NCI-H82 treated with DMSO at 0.1 percent for 48 hours (cell line): Measurements from ENCODE around the gene PIK3C2G.

ENCODE experiments used
- DNase-seq: peaks from one replicate; lab custom pipeline; 2025; ENCODE audit not compliant: unreplicated experiment; lab: John Stamatoyannopoulos, UW

The PIK3C2G gene

GRCh38 chr12:18546399-18546798, 285.1 kb downstream of the PIK3C2G start:
- no peak for DNase-seq

- no peak for DNase-seq
These were observed 288.3 kb downstream of the PIK3C2G start for GRCh38 chr12:18549598-18549997.

GRCh38 chr12:18551106-18551505, 289.8 kb downstream of the PIK3C2G start:
- DNase-seq, result no peak

GRCh38 chr12:18551701-18552100, 290.4 kb downstream of the PIK3C2G start:
- no peak for DNase-seq

DNA sequence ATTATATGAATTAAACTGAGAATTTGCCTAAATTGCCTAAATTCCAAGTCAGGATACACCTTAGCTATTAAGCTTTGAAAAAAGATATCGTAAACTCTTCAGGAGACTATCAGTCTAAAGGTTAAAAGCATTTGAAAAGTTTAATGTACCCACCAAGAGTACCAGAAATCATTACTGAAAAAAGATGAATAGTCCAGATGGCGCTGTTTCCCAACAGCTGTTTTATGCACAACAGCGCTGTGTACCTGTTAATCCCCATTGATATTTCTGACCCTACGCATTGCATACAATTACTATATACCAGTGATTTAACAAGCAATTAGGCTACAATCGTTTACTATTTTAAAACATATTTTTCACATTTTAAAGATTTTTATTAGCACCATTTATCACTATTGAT, 291.5 kb downstream of the PIK3C2G start:
- peak; percentile 27 for DNase-seq

DNA sequence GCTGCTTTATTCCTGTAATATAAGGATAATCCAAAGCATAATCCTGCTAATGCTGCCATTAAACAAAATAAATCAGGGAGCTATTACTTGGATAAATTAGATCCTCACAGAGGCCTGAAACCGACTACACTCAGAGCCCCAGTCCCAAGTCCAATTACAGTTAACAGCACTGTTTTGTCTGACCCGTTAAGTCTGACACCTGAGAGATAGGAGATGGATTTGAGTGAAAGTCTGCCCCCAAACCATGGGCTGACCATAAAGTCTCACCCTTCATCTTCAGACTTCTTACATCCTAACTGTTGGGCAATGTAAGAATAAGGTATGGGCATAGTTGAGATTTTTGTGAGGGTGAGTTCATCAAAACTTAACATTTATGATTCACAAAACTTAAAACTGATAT, 294.8 kb downstream of the PIK3C2G start:
- peak; percentile 99 for DNase-seq

GRCh38 chr12:18559242-18559641, 297.9 kb downstream of the PIK3C2G start:
- no peak for DNase-seq

DNA sequence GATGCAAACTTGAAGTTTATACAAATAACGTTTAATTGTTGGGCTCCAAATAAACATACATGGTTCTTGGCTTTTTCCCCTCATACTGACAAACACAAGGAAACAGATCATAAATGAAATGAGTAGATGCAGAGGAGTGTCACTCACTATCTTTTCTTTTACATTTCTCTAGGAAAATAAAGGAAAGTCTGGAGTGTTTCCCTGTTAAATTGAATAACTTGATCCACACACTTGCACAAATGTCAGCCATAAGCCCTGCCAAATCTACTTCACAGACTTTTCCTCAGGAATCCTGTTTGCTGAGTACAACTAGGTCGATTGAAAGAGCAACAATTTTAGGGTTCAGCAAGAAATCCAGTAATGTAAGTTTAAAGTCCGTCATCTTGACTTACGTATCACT, 301.2 kb downstream of the PIK3C2G start:
- DNase-seq, result no peak

DNA sequence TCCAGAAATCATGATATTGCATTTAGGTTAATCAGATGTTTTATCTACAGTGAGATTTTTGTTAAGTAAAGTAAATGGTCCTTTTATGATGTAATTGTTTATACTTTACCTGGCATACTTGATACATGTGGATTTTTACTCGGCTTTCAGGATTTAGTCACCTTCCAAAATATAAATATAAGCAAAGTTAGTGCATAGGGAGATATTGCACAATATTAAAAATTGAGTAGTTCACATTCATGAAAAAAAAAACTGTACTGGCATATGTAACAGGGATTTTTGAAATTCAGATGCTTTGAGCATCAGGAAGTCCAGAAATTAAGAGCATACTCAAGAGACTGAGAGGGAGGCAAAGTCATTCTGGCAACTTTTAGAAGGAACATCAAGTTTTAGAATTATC, 303.0 kb downstream of the PIK3C2G start:
- no peak for DNase-seq

- DNase-seq, result peak; percentile 86
These were observed 306.5 kb downstream of the PIK3C2G start for GRCh38 chr12:18567787-18568186.

- no peak for DNase-seq
These were observed 309.2 kb downstream of the PIK3C2G start for GRCh38 chr12:18570543-18570942.

GRCh38 chr12:18576104-18576626, 314.8 kb downstream of the PIK3C2G start:
- DNase-seq, result no peak

DNA sequence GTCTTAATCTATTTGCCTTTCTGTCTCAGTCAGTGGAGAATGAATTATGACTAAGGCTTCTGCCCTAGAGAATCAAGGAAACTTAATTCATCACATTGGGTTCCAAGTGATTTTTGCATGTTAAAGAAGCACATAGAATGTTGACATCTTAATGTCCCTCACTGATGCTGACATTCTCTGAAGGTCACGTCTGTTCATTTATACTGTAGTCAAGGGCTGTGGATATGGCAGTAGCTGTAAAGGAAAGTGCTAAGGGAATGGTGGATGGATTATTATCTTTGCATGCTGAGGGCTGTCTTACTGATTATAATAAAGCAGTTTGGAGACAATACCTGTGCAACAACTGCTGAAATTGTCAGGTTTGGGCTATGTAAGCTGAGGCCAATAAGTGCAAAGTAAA, 315.3 kb downstream of the PIK3C2G start:
- DNase-seq, result no peak

DNA sequence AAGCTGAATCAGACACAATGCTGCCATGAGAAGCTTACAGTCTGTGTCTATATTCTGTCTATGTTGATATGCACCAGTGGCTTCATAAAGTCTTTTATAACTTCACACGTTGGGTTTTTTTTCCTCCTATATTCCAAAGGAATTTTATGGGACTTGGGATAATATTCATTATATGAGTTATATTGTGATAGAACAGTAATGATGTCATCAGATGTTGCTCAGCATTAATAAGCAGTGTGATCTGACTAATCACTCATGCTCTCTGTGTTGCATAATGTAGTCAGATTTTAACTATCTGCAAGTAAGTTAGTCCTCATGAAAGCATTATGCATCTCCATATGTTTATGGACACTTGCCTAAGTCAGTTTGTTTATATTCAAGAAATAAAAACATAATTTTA, 316.9 kb downstream of the PIK3C2G start:
- no peak for DNase-seq

DNA sequence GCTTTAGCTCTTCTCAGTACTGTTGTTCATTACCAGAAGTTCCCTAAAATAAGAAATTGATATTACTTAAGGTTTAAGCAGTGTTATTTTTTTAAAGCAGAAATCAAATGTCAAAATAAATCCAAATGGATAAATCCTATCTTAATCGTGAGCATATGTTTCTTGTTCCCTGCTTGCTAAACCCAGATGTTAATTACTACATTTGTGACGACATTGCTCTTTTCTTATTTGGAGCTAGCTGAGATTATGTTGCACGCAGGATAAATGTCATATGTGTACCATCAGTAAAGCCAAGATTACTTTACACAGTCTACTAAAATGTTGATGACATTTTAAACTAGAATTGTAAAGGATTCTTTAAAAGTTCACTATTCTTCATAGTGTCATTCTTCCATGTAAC, 319.0 kb downstream of the PIK3C2G start:
- DNase-seq, result no peak

GRCh38 chr12:18580706-18581105, 319.4 kb downstream of the PIK3C2G start:
- DNase-seq, result no peak

- no peak for DNase-seq
These were observed 320.1 kb downstream of the PIK3C2G start for GRCh38 chr12:18581232-18581962.

DNA sequence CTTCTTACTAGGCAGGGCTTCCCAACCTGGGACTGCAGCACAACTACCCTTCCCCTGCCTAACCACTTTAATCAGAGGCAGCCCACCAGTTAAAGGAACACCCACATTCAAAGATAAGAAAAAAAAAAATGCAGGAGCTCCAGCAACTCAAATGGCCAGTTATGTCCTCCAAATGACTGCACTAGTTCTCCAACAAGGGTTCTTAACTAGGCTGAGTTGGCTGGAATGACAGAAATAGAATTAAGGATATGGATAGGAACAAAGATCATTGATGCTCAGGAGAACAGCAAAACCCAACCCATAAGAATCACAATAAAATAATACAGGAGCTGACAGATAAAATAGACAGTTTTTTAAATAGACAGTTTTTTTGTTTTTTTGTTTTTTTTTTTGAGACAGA, 322.3 kb downstream of the PIK3C2G start:
- DNase-seq, result no peak

GRCh38 chr12:18586581-18586980, 325.3 kb downstream of the PIK3C2G start:
- DNase-seq, result no peak

GRCh38 chr12:18589316-18589715, 328.0 kb downstream of the PIK3C2G start:
- DNase-seq, result no peak

DNA sequence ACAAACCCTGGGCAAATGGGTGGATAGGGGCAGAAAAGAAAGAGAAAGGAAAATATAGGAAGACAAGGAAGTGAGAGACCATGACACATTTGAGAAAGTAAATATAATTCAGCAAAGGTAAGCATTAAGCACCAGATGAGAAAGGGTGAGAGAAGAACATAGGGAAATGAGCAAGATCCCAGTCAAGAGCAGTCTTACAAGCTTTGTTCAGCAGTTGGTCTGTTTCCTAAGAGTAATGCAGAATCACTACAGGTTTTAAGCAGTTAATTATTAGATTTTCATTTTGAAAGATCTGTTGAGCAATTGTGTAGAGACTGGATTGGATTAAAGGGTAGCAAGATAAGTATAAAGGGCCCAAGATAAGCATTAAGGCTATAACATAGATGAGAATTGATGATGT, 330.2 kb downstream of the PIK3C2G start:
- no peak for DNase-seq

- DNase-seq, result peak; percentile 29
These were observed 334.1 kb downstream of the PIK3C2G start for GRCh38 chr12:18595412-18595811.

- DNase-seq, result no peak
These were observed 340.6 kb downstream of the PIK3C2G start for GRCh38 chr12:18601962-18602361.
